Lower leg skin (tissue), 4 donors: ENCODE results near the gene ATR. TPM values are rescaled to one million over a fixed set of nuclear protein-coding genes. Genes with fewer than 3 reads are reported as not detected.

Experiments
- DNase-seq, 2 donors: peaks; one replicate each; pipeline ENCODE4 v3.0.0-alpha.2; 2019; ENCODE audit warnings: low spot score in 2 of 2
- H3K4me3 ChIP-seq: fragments of 200-600 bp; sonication (generic); 2 replicates; pipeline ENCODE4 v1.5.1; 2017; ENCODE audit warnings: mild to moderate bottlenecking, low read depth; ENCODE audit not compliant: poor library complexity, severe bottlenecking
- POLR2A ChIP-seq, 2 donors: fragments of 450-650 bp; IDR thresholded peaks; one replicate each; pipeline ENCODE4 v1.6.1; 2016 to 2017; ENCODE audit warnings: antibody characterized with exemption in 2 of 2, mild to moderate bottlenecking in 1 of 2, moderate library complexity in 1 of 2
- WGBS, 2 donors: methylation state at CpG; one replicate each; pipeline ENCODE4 v1.1.5; 2018; 5-methylcytosine and 5-hydroxymethylcytosine counted together
- intact Hi-C: fragments of 100-400 bp; cut with DNase I; formaldehyde crosslinking; loops from one replicate; pipeline ENCODE4 v1.15.0; 2023; ENCODE audit warnings: low total_unique reads
- total RNA-seq, 4 donors: library from RNA; depleted of rRNA; stranded (reverse); fragments of >200 nt; gene quantifications; one replicate each; pipeline ENCODE4 v1.1.0, GENCODE V29; 2016
- TF ChIP-seq, protein P1 (sequence below), 3 donors: fragments of 450-650 bp; IDR thresholded peaks; one replicate each; pipeline ENCODE4 v1.5.1; 2016; ENCODE audit warnings: antibody characterized with exemption in 3 of 3, mild to moderate bottlenecking in 3 of 3, moderate library complexity in 2 of 3

Gene ATR
- total RNA-seq, 4 donors from 2014 or later = 12.9 to 24.4 (median 18.6) TPM

DNA sequence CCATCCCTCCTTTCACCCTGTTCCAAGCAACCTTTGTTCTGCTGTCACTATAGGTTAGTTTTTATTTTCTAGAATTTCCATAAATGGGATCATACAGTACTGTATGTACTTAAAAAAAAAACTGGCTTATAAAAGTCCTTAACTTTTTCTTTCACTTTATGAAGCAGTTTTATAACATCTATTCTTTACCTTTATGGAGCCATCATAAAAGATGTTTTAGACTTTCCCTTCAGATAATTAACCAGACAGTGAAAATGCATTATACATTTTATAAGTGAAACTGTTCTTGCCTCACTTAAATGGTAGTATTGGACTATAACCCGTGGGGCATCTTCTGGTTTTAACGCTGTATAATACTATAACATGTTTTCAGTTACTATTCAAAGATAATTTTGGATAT is 43.9 kb upstream of the ATR start:
- H3K4me3 ChIP-seq = no peak overlapping the region
- 89% methylated on average over 2 of the region's 2 CpGs for WGBS, 2 donors
- intact Hi-C loops = no loop called here
- no peak for TF ChIP-seq POLR2A (IDR thresholded peaks at IDR 0.05)
- TF ChIP-seq, protein P1, sequence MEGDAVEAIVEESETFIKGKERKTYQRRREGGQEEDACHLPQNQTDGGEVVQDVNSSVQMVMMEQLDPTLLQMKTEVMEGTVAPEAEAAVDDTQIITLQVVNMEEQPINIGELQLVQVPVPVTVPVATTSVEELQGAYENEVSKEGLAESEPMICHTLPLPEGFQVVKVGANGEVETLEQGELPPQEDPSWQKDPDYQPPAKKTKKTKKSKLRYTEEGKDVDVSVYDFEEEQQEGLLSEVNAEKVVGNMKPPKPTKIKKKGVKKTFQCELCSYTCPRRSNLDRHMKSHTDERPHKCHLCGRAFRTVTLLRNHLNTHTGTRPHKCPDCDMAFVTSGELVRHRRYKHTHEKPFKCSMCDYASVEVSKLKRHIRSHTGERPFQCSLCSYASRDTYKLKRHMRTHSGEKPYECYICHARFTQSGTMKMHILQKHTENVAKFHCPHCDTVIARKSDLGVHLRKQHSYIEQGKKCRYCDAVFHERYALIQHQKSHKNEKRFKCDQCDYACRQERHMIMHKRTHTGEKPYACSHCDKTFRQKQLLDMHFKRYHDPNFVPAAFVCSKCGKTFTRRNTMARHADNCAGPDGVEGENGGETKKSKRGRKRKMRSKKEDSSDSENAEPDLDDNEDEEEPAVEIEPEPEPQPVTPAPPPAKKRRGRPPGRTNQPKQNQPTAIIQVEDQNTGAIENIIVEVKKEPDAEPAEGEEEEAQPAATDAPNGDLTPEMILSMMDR (IDR thresholded peaks at IDR 0.05) = no peak
- no peak for DNase-seq

- DNase-seq = no peak
- no peak overlapping the region for H3K4me3 ChIP-seq
- no peak for TF ChIP-seq POLR2A (IDR thresholded peaks at IDR 0.05)
- TF ChIP-seq, protein P1 (IDR thresholded peaks at IDR 0.05) = no peak
- WGBS, 2 donors = 82 to 84% methylated on average over 3 of the region's 3 CpGs
- intact Hi-C loops = no loop called here
Measured at GRCh38 chr3:142618917-142619461, 40.5 kb upstream of the ATR start.

DNA sequence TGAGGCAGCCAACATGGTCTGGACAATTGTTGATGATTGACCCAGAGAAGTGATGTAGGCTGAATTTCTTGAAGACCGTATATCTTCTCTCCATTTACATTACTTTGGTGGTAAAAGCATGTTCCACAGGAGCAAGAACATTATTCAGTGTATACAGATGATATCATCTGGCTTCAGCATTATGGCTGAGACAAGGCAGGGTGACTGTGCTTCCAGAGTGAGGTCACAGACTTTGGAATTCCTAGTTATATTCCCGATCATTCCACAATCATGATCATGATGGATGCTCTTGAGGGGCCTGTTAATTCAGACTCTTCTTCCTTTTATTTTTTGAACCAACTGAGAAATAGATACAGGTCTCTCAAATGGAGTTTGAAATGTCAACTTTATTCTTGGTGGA is 36.6 kb upstream of the ATR start:
- intact Hi-C loops = no loop called here
- no peak for TF ChIP-seq POLR2A (IDR thresholded peaks at IDR 0.05)
- TF ChIP-seq, protein P1 (IDR thresholded peaks at IDR 0.05) = no peak
- DNase-seq = no peak
- WGBS, 2 donors = 93 to 94% methylated on average over 2 of the region's 2 CpGs
- H3K4me3 ChIP-seq = no peak overlapping the region

- H3K4me3 ChIP-seq = no peak overlapping the region
- intact Hi-C loops = no loop called here
- TF ChIP-seq, protein P1 (IDR thresholded peaks at IDR 0.05) = no peak
- no peak for TF ChIP-seq POLR2A (IDR thresholded peaks at IDR 0.05)
- 83 to 85% methylated on average over 2 of the region's 2 CpGs for WGBS, 2 donors
- no peak for DNase-seq
Measured at GRCh38 chr3:142614059-142614626, 35.6 kb upstream of the ATR start.

GRCh38 chr3:142613491-142613890 is 35.0 kb upstream of the ATR start:
- intact Hi-C loops = no loop called here
- no peak for DNase-seq
- H3K4me3 ChIP-seq = no peak overlapping the region
- TF ChIP-seq POLR2A (IDR thresholded peaks at IDR 0.05) = no peak
- TF ChIP-seq, protein P1 (IDR thresholded peaks at IDR 0.05) = no peak
- WGBS, 2 donors = 64 to 88% methylated on average over 1 of the region's 1 CpG

DNA sequence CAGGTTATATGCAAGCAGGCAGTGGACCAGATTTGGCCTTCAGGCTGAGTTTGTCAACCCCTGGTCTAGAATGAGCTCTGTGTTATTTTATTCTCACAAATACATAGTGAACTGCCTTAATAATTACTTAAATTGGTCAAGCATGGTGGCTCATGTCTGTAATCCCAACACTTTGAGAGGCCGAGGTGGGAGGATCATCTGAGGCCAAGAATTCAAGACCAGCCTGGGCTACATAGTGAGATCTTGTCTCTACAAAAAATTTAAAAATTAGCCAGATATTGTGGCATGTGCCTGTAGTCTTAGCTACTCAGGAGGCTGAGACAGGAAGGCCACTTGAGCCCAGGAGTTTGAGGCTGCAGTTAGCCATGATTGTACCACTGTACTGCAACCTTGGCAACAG is 32.7 kb upstream of the ATR start:
- WGBS, 2 donors = 90 to 95% methylated on average over 1 of the region's 1 CpG
- intact Hi-C loops = no loop called here

More for the DNA sequence above, 32.7 kb upstream of the ATR start:
- TF ChIP-seq POLR2A (IDR thresholded peaks at IDR 0.05) = no peak
- TF ChIP-seq, protein P1 (IDR thresholded peaks at IDR 0.05) = no peak
- DNase-seq = no peak
- H3K4me3 ChIP-seq = no peak overlapping the region
